ENCODE results near the gene FAM83B. TPM values are rescaled to one million over a fixed set of nuclear protein-coding genes. Genes with fewer than 3 reads are reported as not detected.

FAM83B gene
- total RNA-seq, 1 donor from 2014 or later = not detected

GRCh38 chr6:54847799-54848597, 1.4 kb downstream of the FAM83B start:
- Histone ChIP-seq H3K4me1 (peaks cover 0 to 3% of the 10 kb centered on the region in 2 donors), H3K27me3 (peaks cover 12% of the 10 kb centered on the region), H3K36me3 (no peaks in the 10 kb centered on the region), H3K4me3 (no peak overlapping the region), H3K27ac (no peak overlapping the region), H3K9me3 (peaks cover 0 to under 1% of the 10 kb centered on the region in 2 donors)
- TF ChIP-seq, protein P1, sequence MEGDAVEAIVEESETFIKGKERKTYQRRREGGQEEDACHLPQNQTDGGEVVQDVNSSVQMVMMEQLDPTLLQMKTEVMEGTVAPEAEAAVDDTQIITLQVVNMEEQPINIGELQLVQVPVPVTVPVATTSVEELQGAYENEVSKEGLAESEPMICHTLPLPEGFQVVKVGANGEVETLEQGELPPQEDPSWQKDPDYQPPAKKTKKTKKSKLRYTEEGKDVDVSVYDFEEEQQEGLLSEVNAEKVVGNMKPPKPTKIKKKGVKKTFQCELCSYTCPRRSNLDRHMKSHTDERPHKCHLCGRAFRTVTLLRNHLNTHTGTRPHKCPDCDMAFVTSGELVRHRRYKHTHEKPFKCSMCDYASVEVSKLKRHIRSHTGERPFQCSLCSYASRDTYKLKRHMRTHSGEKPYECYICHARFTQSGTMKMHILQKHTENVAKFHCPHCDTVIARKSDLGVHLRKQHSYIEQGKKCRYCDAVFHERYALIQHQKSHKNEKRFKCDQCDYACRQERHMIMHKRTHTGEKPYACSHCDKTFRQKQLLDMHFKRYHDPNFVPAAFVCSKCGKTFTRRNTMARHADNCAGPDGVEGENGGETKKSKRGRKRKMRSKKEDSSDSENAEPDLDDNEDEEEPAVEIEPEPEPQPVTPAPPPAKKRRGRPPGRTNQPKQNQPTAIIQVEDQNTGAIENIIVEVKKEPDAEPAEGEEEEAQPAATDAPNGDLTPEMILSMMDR (IDR thresholded peaks at IDR 0.05) = no peak
- intact Hi-C loops (cut with DNase I) = no loop called here
- DNase-seq (ENCODE audit: low spot score in 2 of 2) = no peak

- no peak for DNase-seq (ENCODE audit: low spot score in 2 of 2)
- TF ChIP-seq, protein P1 (IDR thresholded peaks at IDR 0.05) = no peak
- peaks cover 0 to 3% of the 10 kb centered on the region in 2 donors for H3K4me1 ChIP-seq
- H3K36me3 ChIP-seq = no peaks in the 10 kb centered on the region
- peaks cover 12% of the 10 kb centered on the region for H3K27me3 ChIP-seq
- intact Hi-C loops (cut with DNase I) = no loop called here
- H3K27ac ChIP-seq = no peak overlapping the region
- H3K4me3 ChIP-seq = no peak overlapping the region
- H3K9me3 ChIP-seq = peaks cover 0 to 7% of the 10 kb centered on the region in 2 donors
These were observed 3.5 kb downstream of the FAM83B start for GRCh38 chr6:54850114-54850513.

- TF ChIP-seq, protein P1 (IDR thresholded peaks at IDR 0.05) = no peak
- no peaks in the 10 kb centered on the region for H3K36me3 ChIP-seq
- H3K27me3 ChIP-seq = no peaks in the 10 kb centered on the region
- DNase-seq (ENCODE audit: low spot score in 2 of 2) = no peak
- no peak overlapping the region for H3K27ac ChIP-seq
- intact Hi-C loops (cut with DNase I) = no loop called here
- peaks cover 0 to 7% of the 10 kb centered on the region in 2 donors for H3K9me3 ChIP-seq
- no peak overlapping the region for H3K4me3 ChIP-seq
- no peaks in the 10 kb centered on the region for H3K4me1 ChIP-seq
These were observed 9.6 kb downstream of the FAM83B start for GRCh38 chr6:54856129-54856528.

GRCh38 chr6:54860132-54860531, 13.6 kb downstream of the FAM83B start:
- Histone ChIP-seq H3K9me3 (no peaks in the 10 kb centered on the region), H3K36me3 (no peaks in the 10 kb centered on the region), H3K27ac (no peak overlapping the region), H3K4me1 (no peaks in the 10 kb centered on the region), H3K4me3 (no peak overlapping the region), H3K27me3 (no peaks in the 10 kb centered on the region)
- no peak for DNase-seq (ENCODE audit: low spot score in 2 of 2)
- intact Hi-C loops (cut with DNase I) = no loop called here
- TF ChIP-seq, protein P1 (IDR thresholded peaks at IDR 0.05) = no peak

GRCh38 chr6:54860739-54861138, 14.2 kb downstream of the FAM83B start:
- intact Hi-C loops (cut with DNase I) = no loop called here

More at GRCh38 chr6:54860739-54861138, 14.2 kb downstream of the FAM83B start:
- TF ChIP-seq, protein P1 (IDR thresholded peaks at IDR 0.05) = no peak
- H3K27me3 ChIP-seq = no peaks in the 10 kb centered on the region
- no peaks in the 10 kb centered on the region for H3K9me3 ChIP-seq
- no peak overlapping the region for H3K4me3 ChIP-seq
- no peak for DNase-seq (ENCODE audit: low spot score in 2 of 2)
- H3K36me3 ChIP-seq = no peaks in the 10 kb centered on the region
- H3K4me1 ChIP-seq = no peaks in the 10 kb centered on the region
- no peak overlapping the region for H3K27ac ChIP-seq
